ENCODE measurements around the gene SART1.

The SART1 gene

GRCh38 chr11:65967329-65967934 is 5.9 kb downstream of the SART1 start:
- no peak for DNase-seq (ENCODE audit: low read depth in 2 of 2)

GRCh38 chr11:65968600-65969482 is 7.3 kb downstream of the SART1 start:
- no peak for DNase-seq (ENCODE audit: low read depth in 2 of 2)

DNA sequence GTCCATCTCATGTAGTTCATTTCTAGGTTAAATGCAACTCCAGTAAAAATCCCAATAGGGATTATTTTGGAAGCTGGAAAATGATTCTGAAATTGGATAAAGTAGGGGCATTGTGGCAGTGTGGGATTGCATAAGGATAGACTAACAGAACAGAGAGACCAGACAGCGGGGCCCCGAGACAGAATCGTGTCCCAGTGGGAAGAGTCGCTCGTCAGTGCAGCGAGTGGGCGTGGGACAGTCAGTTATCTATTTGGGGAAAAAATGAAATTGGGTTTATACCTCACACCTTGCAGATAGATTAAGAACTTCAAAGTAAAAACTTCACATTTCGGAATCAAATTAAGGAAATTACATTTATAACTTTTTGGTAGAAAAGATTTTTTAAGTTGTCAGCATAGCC is 10.6 kb downstream of the SART1 start:
- no peak for DNase-seq (ENCODE audit: low read depth in 2 of 2)

GRCh38 chr11:65973439-65974110 is 12.0 kb downstream of the SART1 start:
- DNase-seq (ENCODE audit: low read depth in 2 of 2) = no peak

GRCh38 chr11:65975771-65976170 is 14.2 kb downstream of the SART1 start:
- DNase-seq (ENCODE audit: low read depth in 2 of 2) = no peak

DNA sequence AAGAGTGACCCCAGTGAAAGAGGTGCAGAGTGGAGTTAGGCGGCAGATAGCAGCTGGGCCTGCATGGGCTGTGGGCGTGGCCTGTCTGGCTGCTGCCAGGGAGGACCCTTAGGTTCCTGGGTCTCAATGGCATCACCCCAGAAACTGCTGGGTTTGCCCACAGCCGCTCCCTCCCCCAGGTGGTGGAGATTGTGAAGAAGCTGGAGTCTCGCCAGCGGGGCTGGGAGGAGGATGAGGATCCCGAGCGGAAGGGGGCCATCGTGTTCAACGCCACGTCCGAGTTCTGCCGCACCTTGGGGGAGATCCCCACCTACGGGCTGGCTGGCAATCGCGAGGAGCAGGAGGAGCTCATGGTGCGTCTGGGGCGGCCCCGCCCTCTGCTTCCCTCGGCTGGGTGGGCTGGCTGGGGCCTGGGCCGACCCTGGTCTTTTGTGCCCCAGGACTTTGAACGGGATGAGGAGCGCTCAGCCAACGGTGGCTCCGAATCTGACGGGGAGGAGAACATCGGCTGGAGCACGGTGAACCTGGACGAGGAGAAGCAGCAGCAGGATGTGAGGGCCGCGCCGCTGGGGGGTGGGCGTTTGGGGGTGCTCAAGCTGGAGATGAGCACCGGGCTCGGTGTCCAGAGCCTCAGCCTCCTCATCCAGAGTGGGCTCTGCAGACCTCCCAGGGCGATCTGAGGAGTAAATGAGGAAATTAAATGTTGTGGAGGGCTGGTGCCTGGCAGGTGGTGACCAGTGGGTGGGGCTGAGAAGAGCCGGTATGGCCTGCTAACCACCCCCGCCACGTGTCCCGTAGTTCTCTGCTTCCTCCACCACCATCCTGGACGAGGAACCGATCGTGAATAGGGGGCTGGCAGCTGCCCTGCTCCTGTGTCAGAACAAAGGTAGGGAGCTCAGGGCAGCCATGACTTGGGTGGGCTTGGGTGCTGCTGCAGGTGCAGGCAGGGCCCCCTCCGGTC is 15.0 kb downstream of the SART1 start:
- DNase-seq (ENCODE audit: low read depth in 2 of 2) = no peak

- DNase-seq (ENCODE audit: low read depth in 2 of 2) = no peak
These were observed 16.3 kb downstream of the SART1 start for GRCh38 chr11:65977621-65978390.

GRCh38 chr11:65978391-65979238 is 17.1 kb downstream of the SART1 start:
- no peak for DNase-seq (ENCODE audit: low read depth in 2 of 2)

- DNase-seq (ENCODE audit: low read depth in 2 of 2) = no peak
These were observed 17.8 kb downstream of the SART1 start for GRCh38 chr11:65979261-65979759.

DNA sequence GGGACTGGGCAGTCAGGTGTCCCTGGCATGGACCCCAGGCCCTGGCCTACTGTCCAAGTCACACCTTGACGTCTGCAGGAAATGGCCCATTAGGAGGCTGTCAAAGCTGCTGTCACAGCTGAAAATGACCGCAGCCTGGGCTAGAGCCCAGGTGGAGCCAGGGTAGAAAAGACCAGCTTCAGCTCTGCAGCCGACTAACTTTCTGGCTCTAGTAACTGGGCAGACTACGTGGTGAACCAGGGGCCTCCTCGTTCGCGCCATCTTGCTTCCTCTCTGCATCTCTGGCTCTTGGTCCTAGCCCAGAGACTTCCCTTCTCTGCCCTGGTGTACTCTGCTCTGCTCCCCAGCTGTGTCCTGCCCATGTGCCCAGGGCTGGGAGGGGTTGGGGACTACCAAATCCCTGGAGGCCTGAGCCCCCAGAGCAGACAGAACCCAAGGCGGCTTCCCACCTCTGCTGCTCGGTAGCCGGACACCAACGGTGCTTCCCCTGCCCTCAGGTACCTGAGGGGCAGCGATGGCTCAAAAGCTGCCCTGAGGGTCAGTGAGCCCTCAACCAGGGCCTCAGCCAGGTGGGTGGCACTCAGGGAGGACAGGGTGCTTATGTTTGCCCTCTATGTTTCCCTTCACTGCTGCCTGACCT is 19.7 kb downstream of the SART1 start:
- DNase-seq (ENCODE audit: low read depth in 2 of 2) = no peak

DNA sequence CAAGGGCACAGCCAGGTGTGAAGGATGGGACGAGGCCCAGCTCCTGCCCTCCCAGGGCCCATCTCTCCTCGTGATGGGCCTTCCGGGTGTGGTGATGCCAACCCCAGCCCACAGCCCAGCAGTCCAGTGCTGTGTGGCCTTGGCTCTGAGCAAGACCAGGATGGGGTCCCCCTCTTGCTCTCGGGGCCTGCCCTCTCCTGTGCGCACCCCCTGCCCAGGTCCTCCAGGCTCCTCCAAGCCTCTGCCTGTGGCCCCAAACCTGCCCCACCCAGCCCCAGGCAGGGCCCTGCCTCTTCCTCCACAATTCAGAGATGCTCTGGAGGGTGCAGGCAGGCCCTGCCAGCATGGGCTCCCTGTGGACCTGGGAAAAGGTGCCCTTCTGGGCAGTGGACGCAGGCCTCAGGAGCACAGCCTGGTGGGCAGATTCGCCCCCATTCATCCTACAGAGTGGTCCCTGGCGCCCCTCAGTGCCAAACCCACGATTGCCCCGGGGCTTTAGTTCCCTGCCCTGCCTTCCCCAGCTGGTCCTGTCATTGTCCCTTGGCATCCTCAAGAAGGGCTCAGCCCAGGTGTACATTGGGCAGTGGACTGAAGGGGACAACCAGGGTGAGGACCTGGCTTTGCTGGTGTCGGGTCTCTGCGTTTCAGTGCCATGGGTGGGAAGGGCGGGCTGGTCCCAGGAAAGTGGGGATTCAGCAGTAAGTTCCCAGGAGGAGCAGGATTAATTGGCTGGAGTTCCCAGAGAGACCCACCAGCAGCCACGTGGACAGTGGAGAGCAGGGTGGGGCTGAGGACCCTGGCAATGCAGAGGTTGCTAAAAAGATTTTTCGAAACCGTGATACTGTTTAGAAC is 20.7 kb downstream of the SART1 start:
- DNase-seq (ENCODE audit: low read depth in 2 of 2) = no peak

DNA sequence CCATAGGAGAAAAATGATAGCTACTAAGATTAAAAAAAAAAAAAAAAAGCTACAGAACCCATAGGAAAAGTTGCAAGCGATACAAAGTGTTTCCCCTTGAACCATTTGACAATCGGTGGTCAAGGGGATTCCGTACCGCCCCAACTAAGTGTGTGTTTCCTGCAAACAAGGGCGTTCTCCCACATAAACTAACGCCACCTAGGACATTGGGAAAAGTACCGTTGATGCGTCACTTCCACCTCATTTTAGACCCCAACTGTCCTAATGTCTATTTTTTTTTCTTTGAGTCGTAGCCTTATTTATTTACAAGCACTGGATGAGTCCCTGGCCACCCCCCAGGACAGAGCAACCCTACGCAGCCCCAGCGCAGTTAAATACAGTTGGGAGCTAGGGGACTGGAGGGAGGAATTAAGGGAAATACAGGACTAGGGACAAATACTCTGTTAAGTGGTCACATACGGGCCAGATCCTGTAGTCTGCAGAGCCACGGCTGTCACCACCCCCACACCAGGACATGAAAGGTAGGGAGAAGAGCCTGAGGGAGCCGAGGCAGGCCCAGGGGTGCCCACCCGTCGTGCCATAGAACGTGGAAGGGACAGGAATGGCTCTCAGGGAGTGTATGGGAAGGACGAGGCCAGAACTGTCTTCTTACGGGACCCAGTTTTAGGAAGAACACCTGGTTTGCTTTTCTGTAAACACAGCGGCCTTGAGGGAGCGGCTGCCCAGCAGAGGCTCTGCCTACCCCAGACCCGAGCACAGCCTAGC is 21.5 kb downstream of the SART1 start:
- no peak for DNase-seq (ENCODE audit: low read depth in 2 of 2)

GRCh38 chr11:65983589-65983987 is 22.1 kb downstream of the SART1 start:
- DNase-seq (ENCODE audit: low read depth in 2 of 2) = no peak

DNA sequence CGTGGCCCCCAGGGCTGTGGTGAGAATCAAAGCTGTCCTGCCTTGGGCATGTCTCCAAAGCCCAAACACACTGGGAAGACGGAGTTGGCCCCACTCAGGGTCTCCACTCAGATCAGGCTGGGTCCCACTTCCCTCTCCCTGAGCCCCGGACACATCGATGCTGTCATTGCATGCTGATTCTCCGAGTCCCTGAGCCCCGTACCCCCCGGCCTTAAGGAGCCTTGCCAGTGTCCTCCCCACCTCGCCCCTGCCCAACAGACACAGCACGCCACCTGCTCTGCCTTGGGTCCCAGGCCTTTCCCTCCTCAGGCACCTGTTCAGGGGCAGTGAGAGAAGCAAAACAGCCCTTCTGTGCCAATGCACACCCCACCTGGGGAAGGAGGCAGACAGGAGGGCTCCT is 25.8 kb downstream of the SART1 start:
- no peak for DNase-seq (ENCODE audit: low read depth in 2 of 2)

- peak; percentile 87 to 89 for DNase-seq (ENCODE audit: low read depth in 2 of 2)
These were observed 27.5 kb downstream of the SART1 start for GRCh38 chr11:65988791-65989592.

GRCh38 chr11:65992056-65992455 is 30.5 kb downstream of the SART1 start:
- no peak for DNase-seq (ENCODE audit: low read depth in 2 of 2)

DNA sequence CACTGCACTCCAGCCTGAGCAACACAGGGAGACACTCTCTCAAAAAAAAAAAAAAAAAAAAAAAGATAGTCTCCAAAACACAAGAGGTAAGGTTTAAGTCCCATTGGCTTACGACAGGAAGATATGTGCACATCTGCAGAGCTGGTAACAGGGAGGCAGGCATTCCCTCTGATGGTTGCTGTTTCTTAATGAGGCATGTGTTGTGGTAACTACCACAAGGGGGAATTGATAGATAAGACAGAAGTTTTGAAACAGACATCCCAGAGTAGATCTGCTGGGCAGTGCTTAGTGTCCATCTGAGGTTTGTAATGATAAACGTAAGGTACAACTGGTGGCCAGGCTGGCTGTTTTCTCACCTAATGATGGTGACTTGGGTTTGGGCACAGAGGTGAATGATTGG is 35.8 kb downstream of the SART1 start:
- no peak for DNase-seq (ENCODE audit: low read depth in 2 of 2)
